Measurements from ENCODE around the gene CASD1.

The CASD1 gene

GRCh38 chr7:94507962-94508361, 1.6 kb upstream of the CASD1 start:
- DNase-seq: no peak
- no peak for ATAC-seq
- Mint-ChIP-seq H3K4me1 (peaks cover 25% of the 10 kb centered on the region), H3K4me3 (no peak overlapping the region), H3K27ac (no peak overlapping the region), H3K27me3 (no peaks in the 10 kb centered on the region), H3K9me3 (no peaks in the 10 kb centered on the region)

GRCh38 chr7:94509887-94510581, 425 bp downstream of the CASD1 start:
- DNase-seq: peak; percentile 73 to 75
- H3K4me3 Mint-ChIP-seq: peak overlapping the region; percentile 83 to 84
- peak; percentile 82 for ATAC-seq
- peak overlapping the region; percentile 96 to 97 for H3K27ac Mint-ChIP-seq
- no peaks in the 10 kb centered on the region for H3K27me3 Mint-ChIP-seq
- peaks cover 38% of the 10 kb centered on the region for H3K4me1 Mint-ChIP-seq
- no peaks in the 10 kb centered on the region for H3K9me3 Mint-ChIP-seq

GRCh38 chr7:94510582-94511496, 1.2 kb downstream of the CASD1 start:
- peak overlapping the region; percentile 76 to 97 for H3K27ac Mint-ChIP-seq
- peaks cover 45% of the 10 kb centered on the region for H3K4me1 Mint-ChIP-seq
- H3K4me3 Mint-ChIP-seq: peak overlapping the region; percentile 58 to 72
- H3K27me3 Mint-ChIP-seq: no peaks in the 10 kb centered on the region
- ATAC-seq (peak; percentile 47), DNase-seq (peak in 1 of 2 donors; percentile 54)
- H3K9me3 Mint-ChIP-seq: no peaks in the 10 kb centered on the region

GRCh38 chr7:94511718-94512117, 2.1 kb downstream of the CASD1 start:
- H3K4me3 Mint-ChIP-seq: peak overlapping the region; percentile 15 to 72
- H3K4me1 Mint-ChIP-seq: peaks cover 45% of the 10 kb centered on the region
- peak overlapping the region in 1 of 2 donors; percentile 48 for H3K27ac Mint-ChIP-seq
- no peak for ATAC-seq
- no peaks in the 10 kb centered on the region for H3K27me3 Mint-ChIP-seq
- no peaks in the 10 kb centered on the region for H3K9me3 Mint-ChIP-seq
- no peak for DNase-seq

- Mint-ChIP-seq H3K27me3 (no peaks in the 10 kb centered on the region), H3K9me3 (no peaks in the 10 kb centered on the region), H3K27ac (no peak overlapping the region), H3K4me1 (peaks cover 45% of the 10 kb centered on the region), H3K4me3 (no peak overlapping the region)
- no peak for DNase-seq
- no peak for ATAC-seq
These were observed 3.3 kb downstream of the CASD1 start for GRCh38 chr7:94512735-94513564.

- ATAC-seq (no peak), DNase-seq (no peak)
- Mint-ChIP-seq H3K4me1 (peaks cover 45% of the 10 kb centered on the region), H3K27ac (no peak overlapping the region), H3K4me3 (no peak overlapping the region), H3K9me3 (no peaks in the 10 kb centered on the region), H3K27me3 (no peaks in the 10 kb centered on the region)
These were observed 3.9 kb downstream of the CASD1 start for GRCh38 chr7:94513565-94513860.

GRCh38 chr7:94514140-94514889, 4.7 kb downstream of the CASD1 start:
- DNase-seq: no peak
- Mint-ChIP-seq H3K27me3 (no peaks in the 10 kb centered on the region), H3K27ac (no peak overlapping the region), H3K4me1 (peaks cover 45% of the 10 kb centered on the region), H3K9me3 (no peaks in the 10 kb centered on the region), H3K4me3 (no peak overlapping the region)
- ATAC-seq: no peak

- H3K9me3 Mint-ChIP-seq: no peaks in the 10 kb centered on the region
- DNase-seq (no peak), ATAC-seq (no peak)
- no peaks in the 10 kb centered on the region for H3K27me3 Mint-ChIP-seq
- peaks cover 45% of the 10 kb centered on the region for H3K4me1 Mint-ChIP-seq
- no peak overlapping the region for H3K27ac Mint-ChIP-seq
- H3K4me3 Mint-ChIP-seq: no peak overlapping the region
These were observed 5.3 kb downstream of the CASD1 start for GRCh38 chr7:94514917-94515316.

GRCh38 chr7:94525923-94526322, 16.3 kb downstream of the CASD1 start:
- H3K9me3 Mint-ChIP-seq: no peaks in the 10 kb centered on the region
- ATAC-seq: no peak
- no peaks in the 10 kb centered on the region for H3K4me1 Mint-ChIP-seq
- DNase-seq: no peak
- H3K27me3 Mint-ChIP-seq: no peaks in the 10 kb centered on the region
- no peak overlapping the region for H3K27ac Mint-ChIP-seq
- H3K4me3 Mint-ChIP-seq: no peak overlapping the region

- Mint-ChIP-seq H3K27me3 (no peaks in the 10 kb centered on the region), H3K27ac (no peak overlapping the region), H3K9me3 (no peaks in the 10 kb centered on the region), H3K4me1 (no peaks in the 10 kb centered on the region), H3K4me3 (no peak overlapping the region)
- ATAC-seq: no peak
- DNase-seq: no peak
These were observed 19.9 kb downstream of the CASD1 start for GRCh38 chr7:94529516-94529915.

GRCh38 chr7:94530109-94530508, 20.5 kb downstream of the CASD1 start:
- H3K27me3 Mint-ChIP-seq: no peaks in the 10 kb centered on the region

GRCh38 chr7:94532676-94533075, 23.1 kb downstream of the CASD1 start:
- no peak overlapping the region for H3K4me3 Mint-ChIP-seq
- no peaks in the 10 kb centered on the region for H3K27me3 Mint-ChIP-seq
- H3K9me3 Mint-ChIP-seq: no peaks in the 10 kb centered on the region
- DNase-seq (no peak), ATAC-seq (no peak)
- H3K4me1 Mint-ChIP-seq: no peaks in the 10 kb centered on the region
- H3K27ac Mint-ChIP-seq: no peak overlapping the region

More at GRCh38 chr7:94530109-94530508, 20.5 kb downstream of the CASD1 start:
- DNase-seq: no peak
- Mint-ChIP-seq H3K4me1 (no peaks in the 10 kb centered on the region), H3K9me3 (no peaks in the 10 kb centered on the region), H3K27ac (no peak overlapping the region), H3K4me3 (no peak overlapping the region)
- ATAC-seq: no peak

GRCh38 chr7:94540428-94540827, 30.8 kb downstream of the CASD1 start:
- no peaks in the 10 kb centered on the region for H3K27me3 Mint-ChIP-seq

GRCh38 chr7:94547126-94547525, 37.5 kb downstream of the CASD1 start:
- Mint-ChIP-seq H3K27ac (no peak overlapping the region), H3K27me3 (no peaks in the 10 kb centered on the region), H3K4me3 (no peak overlapping the region), H3K4me1 (no peaks in the 10 kb centered on the region), H3K9me3 (no peaks in the 10 kb centered on the region)
- ATAC-seq: no peak
- DNase-seq: no peak

More at GRCh38 chr7:94540428-94540827, 30.8 kb downstream of the CASD1 start:
- ATAC-seq (no peak), DNase-seq (no peak)
- no peaks in the 10 kb centered on the region for H3K9me3 Mint-ChIP-seq
- no peaks in the 10 kb centered on the region for H3K4me1 Mint-ChIP-seq
- H3K4me3 Mint-ChIP-seq: no peak overlapping the region
- no peak overlapping the region for H3K27ac Mint-ChIP-seq

GRCh38 chr7:94556028-94556427, 46.4 kb downstream of the CASD1 start:
- Mint-ChIP-seq H3K4me3 (no peak overlapping the region), H3K4me1 (no peaks in the 10 kb centered on the region), H3K9me3 (no peaks in the 10 kb centered on the region), H3K27ac (no peak overlapping the region), H3K27me3 (no peaks in the 10 kb centered on the region)
- no peak for ATAC-seq
- DNase-seq: no peak

Measured in stimulated activated naive CD8-positive, alpha-beta T cell treated with anti-CD3 and anti-CD28 coated beads, Interleukin-15, amount 100 ng/mL, for 72 hours (primary cell).